Loucy (cell line): ENCODE results near the gene SLC6A13.

Experiments
- CTCF ChIP-seq: fragments of 200-600 bp; sonication (generic); conservative IDR thresholded peaks from 2 replicates; pipeline ENCODE4 v1.5.1; 2014; ENCODE audit warnings: mild to moderate bottlenecking, antibody characterized with exemption, low read length
- EZH2phosphoT487 ChIP-seq: fragments of 200-600 bp; IDR thresholded peaks from 2 replicates; pipeline ENCODE4 v1.6.1; 2018; ENCODE audit warnings: antibody characterized with exemption, mild to moderate bottlenecking, moderate library complexity, borderline replicate concordance

- TF ChIP-seq CTCF (no peak), EZH2phosphoT487 (no peak)
Measured at GRCh38 chr12:171743-172676, 90.6 kb downstream of the SLC6A13 start.
